Measurements from ENCODE around the gene KCNH2.
A peak's percentile ranks its signal among the peaks of the same experiment; 100 is the strongest.
"Not testable (repeated sequence)": the region's sequence is repeated elsewhere in the genome, so short reads cannot be mapped to it uniquely, and the experiment has no call there.

The KCNH2 gene

GRCh38 chr7:150978126-150978789 is at the start of gene KCNH2:
KCNH2 (minus strand) TSS chr7:150978321; CDS start chr7:150977913, 408 bp downstream.
- peak; percentile 16 to 55 for DNase-seq

- DNase-seq = not testable (repeated sequence)
Measured at GRCh38 chr7:151027728-151028130, 49.6 kb upstream of the KCNH2 start.

- not testable (repeated sequence) for DNase-seq
Measured at GRCh38 chr7:151026771-151027727, 48.9 kb upstream of the KCNH2 start.

GRCh38 chr7:151025924-151026671 is 48.0 kb upstream of the KCNH2 start:
- no peak for DNase-seq

- no peak for DNase-seq
Measured at GRCh38 chr7:151024435-151025056, 46.4 kb upstream of the KCNH2 start, which contains the start of gene ATG9B. ATG9B (minus strand) TSS chr7:151024494; CDS start chr7:151024423, 71 bp downstream.

- DNase-seq = no peak
Measured at GRCh38 chr7:151023232-151023631, 45.1 kb upstream of the KCNH2 start.

GRCh38 chr7:151020231-151020630 is 42.1 kb upstream of the KCNH2 start:
- DNase-seq = no peak

- no peak for DNase-seq
Measured at GRCh38 chr7:151019130-151019447, 41.0 kb upstream of the KCNH2 start.

GRCh38 chr7:151018421-151019129 is 40.5 kb upstream of the KCNH2 start:
- peak in 1 of 2 donors; percentile 52 for DNase-seq

- peak; percentile 75 to 83 for DNase-seq
Measured at GRCh38 chr7:151017953-151018420, 39.9 kb upstream of the KCNH2 start.

GRCh38 chr7:151017370-151017952 is 39.3 kb upstream of the KCNH2 start:
- DNase-seq = no peak

- no peak for DNase-seq
Measured at GRCh38 chr7:151016942-151017341, 38.8 kb upstream of the KCNH2 start.

GRCh38 chr7:151016505-151016904 is 38.4 kb upstream of the KCNH2 start:
- no peak for DNase-seq

- no peak for DNase-seq
Measured at GRCh38 chr7:151015967-151016366, 37.8 kb upstream of the KCNH2 start.

- peak in 1 of 2 donors; percentile 46 for DNase-seq
Measured at GRCh38 chr7:151014950-151015349, 36.8 kb upstream of the KCNH2 start.

GRCh38 chr7:151013733-151014497 is 35.8 kb upstream of the KCNH2 start:
- DNase-seq = peak; percentile 95 to 96

GRCh38 chr7:151013356-151013732 is 35.2 kb upstream of the KCNH2 start:
- no peak for DNase-seq

- no peak for DNase-seq
Measured at GRCh38 chr7:151012911-151013347, 34.8 kb upstream of the KCNH2 start.

GRCh38 chr7:151012031-151012692 is 34.0 kb upstream of the KCNH2 start:
- no peak for DNase-seq

GRCh38 chr7:151011616-151012015 is 33.5 kb upstream of the KCNH2 start:
- not testable (repeated sequence) for DNase-seq
